LNCaP clone FGC (cell line): ENCODE data around the gene ATP5F1D.

ENCODE experiments used
- DNase-seq: peaks from one replicate; pipeline ENCODE4 v3.0.0-alpha.2; 2011; ENCODE audit warnings: low read depth
- H3K4me3 ChIP-seq: 2 replicates; pipeline ENCODE4 v1.5.1; 2011; ENCODE audit warnings: mild to moderate bottlenecking, low read depth, low read length, control low read depth
- CTCF ChIP-seq: IDR thresholded peaks from 2 replicates; pipeline ENCODE4 v1.5.1; 2012; ENCODE audit warnings: mild to moderate bottlenecking; ENCODE audit not compliant: control insufficient read depth, insufficient read depth; ENCODE audit errors: extremely low read depth

ATP5F1D gene

DNA sequence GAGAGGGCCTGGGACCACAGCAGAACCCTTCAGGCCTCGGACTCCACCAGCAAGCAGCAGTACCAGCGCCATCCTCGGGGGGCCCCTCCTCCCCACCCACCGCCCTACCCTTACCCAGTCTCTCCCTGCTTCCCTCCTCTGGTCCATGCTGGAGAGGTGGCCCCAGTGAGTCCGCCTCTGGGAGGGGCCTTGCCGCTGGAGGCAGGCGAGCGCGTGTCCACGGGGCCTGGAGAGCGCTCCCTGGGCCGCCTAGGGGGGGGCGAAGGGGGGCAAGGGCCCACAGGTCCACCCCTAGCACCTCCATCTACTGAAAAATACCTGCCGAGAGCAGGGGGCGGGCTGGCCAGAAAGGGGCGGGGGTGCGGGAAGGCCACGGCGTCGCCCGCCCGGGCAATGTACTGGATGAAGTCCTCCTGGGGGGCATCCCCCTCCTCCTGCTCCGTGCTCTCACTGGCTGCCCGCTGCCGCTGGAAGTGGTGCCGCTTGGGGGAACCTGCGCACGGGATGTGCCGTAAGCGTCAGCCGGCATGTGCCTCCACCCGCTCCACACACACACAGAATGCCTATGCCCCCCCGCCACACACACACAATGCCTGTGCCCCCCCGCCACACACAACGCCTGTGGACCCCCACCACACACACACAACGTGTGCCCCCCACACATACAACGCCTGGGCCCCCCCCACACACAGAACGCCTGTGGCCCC, 10.6 kb upstream of the ATP5F1D start:
- no peak for TF ChIP-seq CTCF
- no peak overlapping the region for H3K4me3 ChIP-seq
- no peak for DNase-seq

- no peak for DNase-seq
- no peak overlapping the region for H3K4me3 ChIP-seq
- TF ChIP-seq CTCF = no peak
Observed at GRCh38 chr19:1231729-1232637, 9.6 kb upstream of the ATP5F1D start.

GRCh38 chr19:1232652-1233072, 8.9 kb upstream of the ATP5F1D start:
- no peak for TF ChIP-seq CTCF
- H3K4me3 ChIP-seq = no peak overlapping the region
- no peak for DNase-seq

- no peak for DNase-seq
- no peak for TF ChIP-seq CTCF
- no peak overlapping the region for H3K4me3 ChIP-seq
Observed at GRCh38 chr19:1233115-1233667, 8.4 kb upstream of the ATP5F1D start.

DNA sequence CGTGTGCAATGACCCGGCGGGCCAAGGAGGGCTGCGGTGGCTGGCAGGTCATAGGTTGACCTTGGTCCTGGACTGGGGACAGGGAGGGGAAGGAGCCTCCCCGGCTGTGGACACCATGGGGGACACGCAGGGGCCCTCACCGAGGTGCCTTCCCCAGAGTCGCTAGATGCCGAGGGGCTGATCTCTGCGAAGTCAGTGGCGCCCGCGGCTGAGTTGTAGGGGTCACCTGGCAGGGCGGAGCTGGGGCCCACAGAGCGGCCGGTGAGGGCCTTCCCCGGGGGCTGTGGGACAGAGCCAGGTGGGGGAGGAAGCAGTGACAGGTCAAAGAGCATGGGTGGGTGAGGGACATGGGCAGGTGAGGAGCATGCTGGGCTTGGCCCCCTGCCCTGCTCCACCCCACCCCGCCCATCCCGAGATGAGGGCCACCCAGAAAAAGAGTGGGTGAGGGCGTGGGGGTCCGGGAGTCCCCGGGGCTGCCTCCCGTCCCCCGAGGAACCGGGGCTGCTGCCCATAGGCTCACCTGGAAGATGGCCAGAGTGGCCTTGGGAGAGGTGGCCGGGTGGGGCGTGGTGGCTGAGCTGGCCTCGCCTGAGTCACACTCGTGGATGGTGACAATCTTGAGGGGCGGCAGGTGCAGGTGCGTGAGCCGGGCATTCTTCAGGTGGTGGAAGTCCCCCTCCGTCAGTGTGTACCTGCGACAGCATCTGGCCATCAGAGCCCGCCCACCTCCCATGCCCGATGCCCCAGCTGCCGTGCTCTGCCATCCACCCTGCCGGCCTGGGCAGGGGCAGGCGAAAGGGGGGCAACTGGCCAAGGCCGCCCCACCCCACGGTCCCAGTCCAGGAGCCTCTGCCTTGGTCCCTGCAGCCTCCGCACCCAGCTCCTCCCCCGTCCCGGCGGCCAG, 7.2 kb upstream of the ATP5F1D start:
- no peak overlapping the region for H3K4me3 ChIP-seq
- DNase-seq = no peak
- TF ChIP-seq CTCF = no peak

DNA sequence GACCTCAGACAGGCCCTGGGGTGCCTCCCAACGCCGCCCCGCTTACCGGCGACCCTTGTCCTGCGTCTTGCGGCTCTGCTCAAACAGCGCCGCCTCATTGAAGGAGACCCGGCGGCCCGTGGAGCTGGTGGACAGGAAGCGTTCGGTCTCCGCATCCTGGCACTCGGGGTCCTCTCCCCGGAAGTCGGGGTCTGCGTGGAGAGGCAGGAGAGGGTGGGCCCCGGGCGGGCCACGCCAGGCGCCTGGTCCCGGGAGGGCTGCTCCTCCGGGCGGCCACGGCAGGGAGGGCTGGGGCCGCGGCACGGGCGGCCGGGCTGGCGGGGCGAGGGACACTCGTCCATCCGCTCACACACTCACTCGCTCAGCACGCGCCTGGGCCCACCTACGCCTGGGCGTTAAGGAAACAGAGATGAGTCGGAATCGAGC, 6.6 kb upstream of the ATP5F1D start:
- no peak overlapping the region for H3K4me3 ChIP-seq
- TF ChIP-seq CTCF = no peak
- no peak for DNase-seq
